ENCODE measurements around the gene CCDC179.

DNA sequence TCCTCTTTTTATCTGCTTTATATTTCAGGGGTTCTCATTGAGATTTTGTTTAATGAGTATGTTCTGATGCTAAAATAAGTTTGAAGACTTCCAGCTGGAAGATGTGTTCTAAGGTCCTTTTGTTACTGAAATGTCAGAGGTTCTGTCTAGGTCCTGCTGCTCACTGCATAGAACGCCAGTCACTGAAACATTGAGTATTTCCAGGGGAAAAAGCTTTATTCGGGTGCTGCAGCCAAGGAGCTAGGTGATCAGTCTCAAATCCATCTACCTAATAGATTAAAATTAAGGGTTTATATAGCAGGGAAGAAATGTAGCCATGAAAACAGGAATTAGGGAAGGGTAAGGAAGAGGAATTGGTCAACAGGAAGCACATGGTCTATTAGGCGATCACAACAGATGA is 50.4 kb downstream of the CCDC179 start:
- TF ChIP-seq, protein P1, sequence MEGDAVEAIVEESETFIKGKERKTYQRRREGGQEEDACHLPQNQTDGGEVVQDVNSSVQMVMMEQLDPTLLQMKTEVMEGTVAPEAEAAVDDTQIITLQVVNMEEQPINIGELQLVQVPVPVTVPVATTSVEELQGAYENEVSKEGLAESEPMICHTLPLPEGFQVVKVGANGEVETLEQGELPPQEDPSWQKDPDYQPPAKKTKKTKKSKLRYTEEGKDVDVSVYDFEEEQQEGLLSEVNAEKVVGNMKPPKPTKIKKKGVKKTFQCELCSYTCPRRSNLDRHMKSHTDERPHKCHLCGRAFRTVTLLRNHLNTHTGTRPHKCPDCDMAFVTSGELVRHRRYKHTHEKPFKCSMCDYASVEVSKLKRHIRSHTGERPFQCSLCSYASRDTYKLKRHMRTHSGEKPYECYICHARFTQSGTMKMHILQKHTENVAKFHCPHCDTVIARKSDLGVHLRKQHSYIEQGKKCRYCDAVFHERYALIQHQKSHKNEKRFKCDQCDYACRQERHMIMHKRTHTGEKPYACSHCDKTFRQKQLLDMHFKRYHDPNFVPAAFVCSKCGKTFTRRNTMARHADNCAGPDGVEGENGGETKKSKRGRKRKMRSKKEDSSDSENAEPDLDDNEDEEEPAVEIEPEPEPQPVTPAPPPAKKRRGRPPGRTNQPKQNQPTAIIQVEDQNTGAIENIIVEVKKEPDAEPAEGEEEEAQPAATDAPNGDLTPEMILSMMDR (IDR thresholded peaks at IDR 0.05 in 2 of 3, conservative IDR thresholded peaks at IDR 0.05 in 1 of 3; ENCODE audit: insufficient read depth in 2 of 3, low read depth in 1 of 3, low read length in 3 of 3) = no peak
- TF ChIP-seq ZC3H11A (IDR thresholded peaks at IDR 0.05; ENCODE audit: low read depth, low read length) = no peak
- TF ChIP-seq SP1 (CRISPR knock-in tag; IDR thresholded peaks at IDR 0.05) = no peak
- no peak for TF ChIP-seq FOXA1 (IDR thresholded peaks at IDR 0.05; ENCODE audit: borderline replicate concordance)
- TF ChIP-seq XRCC3 (IDR thresholded peaks at IDR 0.05) = no peak
- TF ChIP-seq DIDO1 (tag; IDR thresholded peaks at IDR 0.05; ENCODE audit: low read depth) = no peak
